ENCODE results near the gene NR1H3.

Gene NR1H3

DNA sequence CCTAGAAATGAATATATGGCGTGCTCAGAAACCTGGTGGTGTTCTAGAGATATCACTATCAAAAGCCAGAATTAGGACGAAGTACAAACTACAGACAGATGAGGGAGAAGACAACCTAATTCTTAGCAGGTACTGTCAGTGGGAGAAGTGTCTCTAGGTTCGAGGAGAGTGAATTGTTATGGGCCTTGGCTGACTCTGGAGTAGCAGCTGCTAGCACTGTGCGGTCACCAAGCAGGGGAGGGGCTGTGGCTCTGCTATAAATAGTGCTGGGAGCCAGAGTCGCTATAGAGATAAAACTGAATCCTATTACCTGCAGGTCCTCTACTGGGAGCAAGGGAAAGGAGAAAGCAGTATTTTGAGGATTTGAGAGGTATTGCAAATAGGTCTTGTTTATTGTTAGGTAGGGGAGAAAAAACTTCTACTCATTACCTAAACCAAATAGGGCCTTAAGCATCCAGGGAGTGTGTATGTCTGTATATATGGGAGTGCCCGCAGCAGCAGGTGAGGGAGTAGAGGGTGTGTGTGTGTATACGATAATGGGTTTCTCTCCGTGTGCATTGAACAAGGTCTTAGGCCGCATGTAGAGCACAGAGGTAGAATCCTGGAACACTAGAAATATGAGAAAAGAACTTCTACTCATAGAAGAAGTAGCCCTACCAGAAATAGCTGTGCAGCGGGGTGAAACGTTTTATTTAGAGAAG lies 14.3 kb downstream of the NR1H3 start:
- Histone ChIP-seq H3K27ac (ENCODE audit: low read length) (no peak overlapping the region), H3K4me3 (ENCODE audit: low read length) (no peak overlapping the region), H3K9ac (ENCODE audit: low read depth, low read length) (no peak overlapping the region), H3K27me3 (ENCODE audit: insufficient read depth, low read length) (no peaks in the 10 kb centered on the region), H3K9me3 (ENCODE audit: insufficient read depth, low read depth, low read length) (no peaks in the 10 kb centered on the region), H3K4me1 (ENCODE audit: insufficient read depth, low read length) (peaks cover 16% of the 10 kb centered on the region), H3K36me3 (ENCODE audit: insufficient read depth, low read depth, low read length) (peaks cover 28% of the 10 kb centered on the region)

DNA sequence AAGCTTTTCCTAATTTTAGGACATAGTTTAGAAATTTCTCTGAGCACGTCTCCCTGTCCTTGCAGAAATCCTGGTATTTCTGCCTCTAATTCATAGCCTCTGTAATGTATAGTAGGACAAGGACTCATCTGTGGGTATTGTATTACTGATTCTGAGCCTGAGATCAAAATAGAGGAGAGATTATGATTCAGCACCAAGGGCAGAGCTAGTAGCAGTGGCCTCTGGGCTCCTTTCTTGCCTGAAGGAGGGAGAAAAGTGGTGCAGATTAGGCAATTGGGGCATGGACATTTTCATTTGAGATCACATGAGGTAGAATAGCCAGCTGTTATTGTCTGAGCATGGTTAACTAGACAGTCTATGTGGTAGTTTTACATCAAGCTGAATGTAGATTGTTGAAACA lies 14.9 kb downstream of the NR1H3 start:
- H3K27me3 ChIP-seq (ENCODE audit: insufficient read depth, low read length) = no peaks in the 10 kb centered on the region
- no peaks in the 10 kb centered on the region for H3K9me3 ChIP-seq (ENCODE audit: insufficient read depth, low read depth, low read length)
- peaks cover 15% of the 10 kb centered on the region for H3K4me1 ChIP-seq (ENCODE audit: insufficient read depth, low read length)
- H3K9ac ChIP-seq (ENCODE audit: low read depth, low read length) = no peak overlapping the region
- H3K27ac ChIP-seq (ENCODE audit: low read length) = no peak overlapping the region
- no peak overlapping the region for H3K4me3 ChIP-seq (ENCODE audit: low read length)
- peaks cover 34% of the 10 kb centered on the region for H3K36me3 ChIP-seq (ENCODE audit: insufficient read depth, low read depth, low read length)

DNA sequence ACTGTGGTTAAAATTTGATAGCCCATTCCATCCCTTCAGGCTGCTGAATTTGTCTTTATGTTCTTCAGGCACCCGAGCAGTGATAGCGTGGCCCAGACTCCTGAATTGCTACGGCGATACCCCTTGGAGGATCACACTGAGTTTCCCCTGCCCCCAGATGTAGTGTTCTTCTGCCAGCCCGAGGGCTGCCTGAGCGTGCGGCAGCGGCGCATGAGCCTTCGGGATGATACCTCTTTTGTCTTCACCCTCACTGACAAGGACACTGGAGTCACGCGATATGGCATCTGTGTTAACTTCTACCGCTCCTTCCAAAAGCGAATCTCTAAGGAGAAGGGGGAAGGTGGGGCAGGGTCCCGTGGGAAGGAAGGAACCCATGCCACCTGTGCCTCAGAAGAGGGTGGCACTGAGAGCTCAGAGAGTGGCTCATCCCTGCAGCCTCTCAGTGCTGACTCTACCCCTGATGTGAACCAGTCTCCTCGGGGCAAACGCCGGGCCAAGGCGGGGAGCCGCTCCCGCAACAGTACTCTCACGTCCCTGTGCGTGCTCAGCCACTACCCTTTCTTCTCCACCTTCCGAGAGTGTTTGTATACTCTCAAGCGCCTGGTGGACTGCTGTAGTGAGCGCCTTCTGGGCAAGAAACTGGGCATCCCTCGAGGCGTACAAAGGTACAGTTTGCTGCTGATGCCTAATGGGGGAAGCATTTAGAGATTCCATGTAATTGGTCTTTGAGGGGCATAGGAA lies 16.9 kb downstream of the NR1H3 start:
- no peak overlapping the region for H3K27ac ChIP-seq (ENCODE audit: low read length)
- no peaks in the 10 kb centered on the region for H3K27me3 ChIP-seq (ENCODE audit: insufficient read depth, low read length)
- peaks cover 53% of the 10 kb centered on the region for H3K36me3 ChIP-seq (ENCODE audit: insufficient read depth, low read depth, low read length)
- H3K4me1 ChIP-seq (ENCODE audit: insufficient read depth, low read length) = peaks cover 2% of the 10 kb centered on the region; the same call in 1 of the 2 replicates
- no peak overlapping the region for H3K9ac ChIP-seq (ENCODE audit: low read depth, low read length)
- H3K4me3 ChIP-seq (ENCODE audit: low read length) = no peak overlapping the region
- H3K9me3 ChIP-seq (ENCODE audit: insufficient read depth, low read depth, low read length) = no peaks in the 10 kb centered on the region

DNA sequence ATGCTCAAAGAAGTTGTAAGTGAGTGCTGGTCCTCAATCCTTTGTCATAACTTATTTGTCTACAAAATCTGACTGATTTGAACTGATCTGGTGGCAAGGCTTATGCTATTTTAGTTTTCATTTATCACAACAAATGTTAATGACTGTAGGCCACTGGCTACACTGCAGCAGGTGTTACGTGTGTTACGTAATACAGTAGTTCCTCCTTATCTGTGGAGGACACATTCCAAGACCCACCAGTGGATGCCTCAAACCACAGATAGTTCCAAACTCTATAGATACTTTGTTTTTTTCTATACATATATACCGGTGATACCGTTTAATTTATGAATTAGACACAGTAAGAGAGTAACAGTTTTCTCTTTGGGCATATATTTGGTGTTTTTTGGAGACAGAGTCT lies 19.1 kb downstream of the NR1H3 start:
- H3K4me3 ChIP-seq (ENCODE audit: low read length) = no peak overlapping the region
- H3K9ac ChIP-seq (ENCODE audit: low read depth, low read length) = no peak overlapping the region
- peaks cover 3% of the 10 kb centered on the region; the same call in 1 of the 2 replicates for H3K4me1 ChIP-seq (ENCODE audit: insufficient read depth, low read length)
- H3K9me3 ChIP-seq (ENCODE audit: insufficient read depth, low read depth, low read length) = no peaks in the 10 kb centered on the region
- no peaks in the 10 kb centered on the region for H3K27me3 ChIP-seq (ENCODE audit: insufficient read depth, low read length)
- peaks cover 73% of the 10 kb centered on the region for H3K36me3 ChIP-seq (ENCODE audit: insufficient read depth, low read depth, low read length)
- H3K27ac ChIP-seq (ENCODE audit: low read length) = no peak overlapping the region

DNA sequence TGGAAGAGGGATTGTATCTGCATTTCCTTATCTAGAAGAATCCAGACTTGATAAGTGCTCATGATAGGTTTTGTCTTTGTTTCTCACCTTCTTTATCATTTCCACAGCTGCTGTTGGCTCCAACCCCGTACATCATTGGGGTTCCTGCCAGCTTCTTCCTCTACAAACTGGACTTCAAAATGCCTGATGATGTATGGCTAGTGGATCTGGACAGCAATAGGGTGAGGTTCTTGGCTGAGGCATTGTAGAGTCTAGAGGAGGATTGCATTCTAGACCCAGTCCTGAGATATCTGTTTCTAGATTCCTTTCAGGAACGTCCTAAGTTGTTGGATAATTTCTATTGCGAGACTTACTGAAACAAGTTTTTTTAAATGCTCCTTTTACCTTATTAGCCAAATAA lies 20.3 kb downstream of the NR1H3 start:
- peaks cover 3% of the 10 kb centered on the region; the same call in 1 of the 2 replicates for H3K4me1 ChIP-seq (ENCODE audit: insufficient read depth, low read length)
- no peaks in the 10 kb centered on the region for H3K27me3 ChIP-seq (ENCODE audit: insufficient read depth, low read length)
- H3K27ac ChIP-seq (ENCODE audit: low read length) = no peak overlapping the region
- H3K4me3 ChIP-seq (ENCODE audit: low read length) = no peak overlapping the region
- H3K36me3 ChIP-seq (ENCODE audit: insufficient read depth, low read depth, low read length) = peaks cover 83% of the 10 kb centered on the region
- no peaks in the 10 kb centered on the region for H3K9me3 ChIP-seq (ENCODE audit: insufficient read depth, low read depth, low read length)
- no peak overlapping the region for H3K9ac ChIP-seq (ENCODE audit: low read depth, low read length)

DNA sequence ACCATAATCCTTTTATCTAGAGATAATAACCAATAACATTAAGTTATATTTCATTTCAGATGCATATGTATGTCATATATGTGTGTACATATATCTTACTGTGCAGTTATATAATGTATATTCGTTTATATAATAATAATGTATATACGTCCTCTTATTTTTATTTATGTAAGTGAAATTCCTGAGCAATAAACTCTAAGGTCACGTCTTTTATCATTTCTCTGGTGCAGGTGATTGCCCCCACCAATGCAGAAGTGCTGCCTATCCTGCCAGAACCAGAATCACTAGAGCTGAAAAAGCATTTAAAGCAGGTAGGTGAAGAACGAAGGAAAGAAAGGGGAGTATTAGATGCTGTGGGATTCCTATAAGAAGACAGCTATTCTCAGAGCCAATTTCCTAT lies 21.0 kb downstream of the NR1H3 start:
- Histone ChIP-seq H3K4me1 (ENCODE audit: insufficient read depth, low read length) (peaks cover 3% of the 10 kb centered on the region; the same call in 1 of the 2 replicates), H3K4me3 (ENCODE audit: low read length) (no peak overlapping the region), H3K9me3 (ENCODE audit: insufficient read depth, low read depth, low read length) (no peaks in the 10 kb centered on the region), H3K9ac (ENCODE audit: low read depth, low read length) (no peak overlapping the region), H3K27ac (ENCODE audit: low read length) (no peak overlapping the region), H3K36me3 (ENCODE audit: insufficient read depth, low read depth, low read length) (peaks cover 84% of the 10 kb centered on the region), H3K27me3 (ENCODE audit: insufficient read depth, low read length) (no peaks in the 10 kb centered on the region)

DNA sequence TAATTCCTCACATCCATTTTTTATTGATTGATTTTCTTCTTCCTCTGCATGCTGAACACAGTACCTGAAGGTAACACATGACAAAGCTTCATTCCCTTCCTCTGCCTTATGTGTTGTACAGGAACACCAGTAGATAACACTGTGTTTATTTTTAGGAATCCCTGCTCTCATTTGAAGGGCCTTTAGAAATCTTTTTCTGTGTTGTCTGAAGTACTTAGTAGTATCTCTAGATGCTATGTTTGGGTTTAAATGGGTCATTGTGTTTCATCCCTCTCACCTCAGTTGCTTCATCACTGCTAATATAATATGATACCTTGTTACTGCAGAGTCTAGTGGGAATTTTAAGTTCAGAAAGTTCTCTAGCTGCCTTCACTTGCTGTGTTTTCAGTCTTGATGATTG lies 22.3 kb downstream of the NR1H3 start:
- no peak overlapping the region for H3K27ac ChIP-seq (ENCODE audit: low read length)
- H3K9me3 ChIP-seq (ENCODE audit: insufficient read depth, low read depth, low read length) = no peaks in the 10 kb centered on the region
- H3K9ac ChIP-seq (ENCODE audit: low read depth, low read length) = no peak overlapping the region
- H3K4me3 ChIP-seq (ENCODE audit: low read length) = no peak overlapping the region
- no peaks in the 10 kb centered on the region for H3K27me3 ChIP-seq (ENCODE audit: insufficient read depth, low read length)
- H3K4me1 ChIP-seq (ENCODE audit: insufficient read depth, low read length) = peaks cover 3% of the 10 kb centered on the region; the same call in 1 of the 2 replicates
- H3K36me3 ChIP-seq (ENCODE audit: insufficient read depth, low read depth, low read length) = peaks cover 89% of the 10 kb centered on the region

DNA sequence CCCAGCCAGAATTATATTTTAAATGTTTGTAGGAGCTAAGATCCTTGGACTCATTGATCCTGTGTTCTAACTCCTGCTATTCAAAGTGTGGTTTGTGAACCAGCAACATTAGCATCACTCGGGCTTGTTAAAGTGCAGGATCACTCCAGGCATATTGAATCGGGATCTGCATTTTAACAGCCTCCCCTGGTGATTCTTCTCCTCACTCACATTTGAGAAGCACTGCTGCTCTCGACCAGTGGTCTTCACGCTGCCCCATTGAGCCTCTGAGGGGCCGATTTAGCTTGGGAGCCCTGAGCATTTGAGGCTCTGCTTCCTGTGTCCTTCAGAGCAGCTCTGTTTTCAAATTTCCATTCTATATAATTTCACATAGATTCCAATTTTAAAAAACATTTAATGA lies 23.1 kb downstream of the NR1H3 start:
- no peaks in the 10 kb centered on the region for H3K27me3 ChIP-seq (ENCODE audit: insufficient read depth, low read length)
- H3K4me3 ChIP-seq (ENCODE audit: low read length) = no peak overlapping the region
- peaks cover 3% of the 10 kb centered on the region; the same call in 1 of the 2 replicates for H3K4me1 ChIP-seq (ENCODE audit: insufficient read depth, low read length)
- peaks cover 89% of the 10 kb centered on the region for H3K36me3 ChIP-seq (ENCODE audit: insufficient read depth, low read depth, low read length)
- no peak overlapping the region for H3K27ac ChIP-seq (ENCODE audit: low read length)
- H3K9me3 ChIP-seq (ENCODE audit: insufficient read depth, low read depth, low read length) = no peaks in the 10 kb centered on the region
- H3K9ac ChIP-seq (ENCODE audit: low read depth, low read length) = no peak overlapping the region; the same call in 1 of the 2 replicates

DNA sequence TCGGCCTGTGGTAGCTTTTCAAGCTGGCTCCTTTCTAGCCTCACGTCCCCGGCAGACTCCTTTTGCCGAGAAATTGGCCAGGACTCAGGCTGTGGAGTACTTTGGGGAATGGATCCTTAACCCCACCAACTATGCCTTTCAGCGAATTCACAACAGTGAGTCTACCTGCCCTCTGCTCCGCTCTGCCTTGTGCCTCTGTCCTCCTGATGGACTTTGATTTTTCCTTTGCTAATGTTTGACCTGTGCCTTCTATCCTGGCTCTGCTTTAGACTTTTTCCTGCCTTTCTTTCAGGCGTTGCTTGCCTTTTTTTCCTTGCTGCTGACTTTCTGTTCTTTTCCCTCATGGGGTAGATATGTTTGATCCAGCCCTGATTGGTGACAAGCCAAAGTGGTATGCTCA lies 24.7 kb downstream of the NR1H3 start:
- Histone ChIP-seq H3K27ac (ENCODE audit: low read length) (no peak overlapping the region), H3K36me3 (ENCODE audit: insufficient read depth, low read depth, low read length) (peaks cover 89% of the 10 kb centered on the region), H3K9ac (ENCODE audit: low read depth, low read length) (no peak overlapping the region), H3K4me3 (ENCODE audit: low read length) (no peak overlapping the region), H3K27me3 (ENCODE audit: insufficient read depth, low read length) (no peaks in the 10 kb centered on the region), H3K9me3 (ENCODE audit: insufficient read depth, low read depth, low read length) (no peaks in the 10 kb centered on the region), H3K4me1 (ENCODE audit: insufficient read depth, low read length) (peaks cover 3% of the 10 kb centered on the region; the same call in 1 of the 2 replicates)

DNA sequence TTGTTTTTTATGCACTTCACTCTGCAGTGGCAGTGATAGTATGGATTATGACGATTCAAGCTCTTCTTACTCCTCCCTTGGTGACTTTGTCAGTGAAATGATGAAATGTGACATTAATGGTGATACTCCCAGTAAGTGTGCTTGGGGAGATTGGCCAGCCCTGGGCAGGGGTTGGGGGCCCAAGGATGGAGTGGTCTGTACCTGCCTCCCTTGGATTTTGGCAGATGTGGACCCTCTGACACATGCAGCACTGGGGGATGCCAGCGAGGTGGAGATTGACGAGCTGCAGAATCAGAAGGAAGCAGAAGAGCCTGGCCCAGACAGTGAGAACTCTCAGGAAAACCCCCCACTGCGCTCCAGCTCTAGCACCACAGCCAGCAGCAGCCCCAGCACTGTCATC lies 26.4 kb downstream of the NR1H3 start:
- no peaks in the 10 kb centered on the region for H3K9me3 ChIP-seq (ENCODE audit: insufficient read depth, low read depth, low read length)
- no peak overlapping the region for H3K9ac ChIP-seq (ENCODE audit: low read depth, low read length)
- H3K4me1 ChIP-seq (ENCODE audit: insufficient read depth, low read length) = peaks cover 3% of the 10 kb centered on the region; the same call in 1 of the 2 replicates
- H3K36me3 ChIP-seq (ENCODE audit: insufficient read depth, low read depth, low read length) = peaks cover 88% of the 10 kb centered on the region
- no peak overlapping the region for H3K27ac ChIP-seq (ENCODE audit: low read length)
- H3K4me3 ChIP-seq (ENCODE audit: low read length) = no peak overlapping the region
- H3K27me3 ChIP-seq (ENCODE audit: insufficient read depth, low read length) = no peaks in the 10 kb centered on the region

DNA sequence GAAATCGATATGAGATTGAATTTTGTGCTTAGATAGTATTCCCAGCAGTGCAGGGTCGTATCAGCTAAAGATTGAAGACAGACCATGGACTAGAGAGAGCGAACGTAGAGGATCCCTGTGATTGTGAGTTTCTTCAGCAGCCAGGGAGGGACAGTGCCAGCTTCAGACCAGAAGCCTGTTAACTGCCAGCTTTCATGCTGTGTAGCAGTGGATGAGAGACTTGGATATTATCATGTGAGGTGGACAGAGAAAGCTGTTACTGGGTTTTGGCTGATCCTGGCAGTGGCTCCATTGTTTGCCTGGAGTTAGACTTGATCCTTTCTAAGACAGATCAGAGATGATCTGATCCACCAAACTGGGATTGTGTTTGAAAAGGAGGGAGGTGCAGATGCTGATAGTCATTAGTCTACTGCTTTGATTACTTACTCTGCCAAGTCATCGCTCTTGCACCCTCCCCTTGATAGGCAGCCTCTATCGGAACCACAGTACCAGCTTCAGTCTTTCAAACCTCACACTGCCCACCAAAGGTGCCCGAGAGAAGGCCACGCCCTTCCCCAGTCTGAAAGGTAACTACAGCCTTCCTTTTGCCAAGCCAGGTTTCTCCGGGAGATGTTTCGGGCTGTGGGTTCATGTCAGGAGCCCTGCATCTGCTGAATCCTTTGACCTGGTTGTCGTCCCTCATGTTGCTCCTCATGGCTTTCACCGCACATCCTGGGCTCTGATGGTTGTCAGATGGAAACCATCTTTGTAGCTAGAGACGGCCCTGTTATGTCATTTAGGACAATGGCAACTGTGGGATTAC lies 28.4 kb downstream of the NR1H3 start:
- Histone ChIP-seq H3K9me3 (ENCODE audit: insufficient read depth, low read depth, low read length) (no peaks in the 10 kb centered on the region), H3K27me3 (ENCODE audit: insufficient read depth, low read length) (no peaks in the 10 kb centered on the region), H3K27ac (ENCODE audit: low read length) (no peak overlapping the region), H3K36me3 (ENCODE audit: insufficient read depth, low read depth, low read length) (peaks cover 90% of the 10 kb centered on the region), H3K4me3 (ENCODE audit: low read length) (no peak overlapping the region), H3K4me1 (ENCODE audit: insufficient read depth, low read length) (no peaks in the 10 kb centered on the region), H3K9ac (ENCODE audit: low read depth, low read length) (no peak overlapping the region)
